Osteoblast (primary cell): ENCODE data around the gene DRAP1. TPM values are rescaled to one million over a fixed set of nuclear protein-coding genes. Genes with fewer than 3 reads are reported as not detected.

Experiments
- DNase-seq: peaks from one replicate; pipeline ENCODE4 v3.0.0; 2011; ENCODE audit warnings: low spot score, mixed read lengths; ENCODE audit not compliant: insufficient read length; ENCODE audit errors: missing footprints
- H2AFZ ChIP-seq: 2 replicates; pipeline ENCODE4 v1.6.0; 2011; ENCODE audit warnings: mild to moderate bottlenecking, low read length
- H3K27ac ChIP-seq: 2 replicates; pipeline ENCODE4 v1.5.1; 2011; ENCODE audit warnings: mild to moderate bottlenecking, low read depth, low read length, moderate library complexity
- H3K27me3 ChIP-seq: 2 replicates; pipeline ENCODE4 v1.6.0; 2012; ENCODE audit warnings: mild to moderate bottlenecking, control low read depth, inconsistent platforms, low read length, moderate library complexity; ENCODE audit not compliant: insufficient read depth
- H3K36me3 ChIP-seq: 2 replicates; pipeline ENCODE4 v1.5.1; 2011; ENCODE audit warnings: mild to moderate bottlenecking, low read length, control low read depth, moderate library complexity; ENCODE audit not compliant: insufficient read depth
- H3K4me1 ChIP-seq: 2 replicates; pipeline ENCODE4 v1.5.1; 2011; ENCODE audit warnings: mild to moderate bottlenecking, low read length, control low read depth, moderate library complexity; ENCODE audit not compliant: insufficient read depth
- H3K4me2 ChIP-seq: 2 replicates; pipeline ENCODE4 v1.6.0; 2011; ENCODE audit warnings: mild to moderate bottlenecking, low read length; ENCODE audit not compliant: insufficient read depth
- H3K4me3 ChIP-seq: fragments of 200-600 bp; sonication (generic); 3 replicates; pipeline ENCODE4 v1.5.1; 2012; ENCODE audit warnings: mild to moderate bottlenecking, low read length, inconsistent platforms; ENCODE audit not compliant: insufficient read depth
- H3K79me2 ChIP-seq: 2 replicates; pipeline ENCODE4 v1.6.0; 2012; ENCODE audit warnings: mild to moderate bottlenecking, low read length, control low read depth, inconsistent platforms; ENCODE audit not compliant: insufficient read depth
- H3K9me3 ChIP-seq: 2 replicates; pipeline ENCODE4 v1.5.1; 2011; ENCODE audit warnings: low read depth, low read length, control low read depth
- H4K20me1 ChIP-seq: 2 replicates; pipeline ENCODE4 v1.6.0; 2012; ENCODE audit warnings: mild to moderate bottlenecking, low read length, control low read depth; ENCODE audit not compliant: insufficient read depth
- total RNA-seq: library from RNA; depleted of rRNA; stranded (reverse); fragments of >200 nt; gene quantifications from 2 replicates; pipeline ENCODE4 v1.2.3, GENCODE V29; 2012
- TF ChIP-seq, protein P1 (sequence below): IDR thresholded peaks from 2 replicates; pipeline ENCODE4 v1.5.1; 2011; ENCODE audit warnings: mild to moderate bottlenecking, low read depth, low read length, moderate library complexity; ENCODE audit errors: extremely low read depth

The DRAP1 gene
- total RNA-seq, 1 donor = 170 TPM

DNA sequence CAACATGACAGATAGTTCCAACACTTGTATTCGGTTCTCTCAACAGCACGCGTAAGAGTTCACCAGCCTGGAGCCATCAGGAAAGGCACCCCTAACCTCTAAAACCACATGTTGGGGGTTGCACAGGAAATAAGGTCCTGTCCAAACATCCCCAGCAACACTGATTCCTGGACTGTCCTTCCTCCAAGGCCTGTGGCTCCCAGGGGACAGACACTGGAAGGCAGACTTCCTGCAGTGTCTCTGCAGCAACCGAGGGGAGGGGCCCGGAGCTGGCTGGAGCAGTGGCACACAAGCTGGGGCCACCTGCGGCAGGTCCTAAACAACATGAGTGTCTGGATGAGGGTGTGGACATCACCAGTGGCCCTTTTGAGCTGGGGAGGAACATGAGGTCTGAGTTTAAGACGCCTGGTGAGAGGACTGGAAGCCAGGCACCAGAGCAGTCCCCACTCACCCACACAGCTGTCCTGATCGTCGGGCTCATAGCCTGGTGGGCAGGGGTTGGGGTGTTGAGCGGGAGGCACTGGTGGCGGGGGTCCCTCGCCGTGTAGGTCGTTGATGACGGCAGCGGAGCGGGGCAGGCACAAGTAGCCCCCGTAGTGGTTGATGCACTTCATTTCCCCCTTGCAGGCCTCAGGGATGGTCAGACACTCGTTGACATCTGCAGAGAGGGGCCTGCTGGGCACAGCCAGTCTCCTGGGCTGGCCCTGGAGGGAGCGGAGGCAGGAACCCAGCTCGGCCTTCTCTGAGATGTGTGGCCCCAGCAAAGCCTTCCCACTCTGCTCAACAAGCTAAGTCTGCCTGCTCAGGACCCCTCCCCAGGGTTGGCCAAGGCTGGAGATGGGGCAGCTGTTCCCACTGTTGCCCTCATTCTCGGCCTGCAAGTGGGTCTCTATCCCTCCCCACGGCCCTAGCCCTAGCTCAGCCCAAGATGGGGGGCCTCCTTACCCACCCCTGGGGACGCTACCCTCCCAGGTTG lies 48.2 kb upstream of the DRAP1 start:
- H3K4me3 ChIP-seq = peak overlapping the region; percentile 81
- H2AFZ ChIP-seq = no peak overlapping the region
- H3K4me1 ChIP-seq = peaks cover 20% of the 10 kb centered on the region
- H3K79me2 ChIP-seq = peaks cover 44% of the 10 kb centered on the region
- no peaks in the 10 kb centered on the region for H3K27me3 ChIP-seq
- DNase-seq = peak; percentile 95
- H4K20me1 ChIP-seq = peaks cover 24% of the 10 kb centered on the region
- TF ChIP-seq, protein P1, sequence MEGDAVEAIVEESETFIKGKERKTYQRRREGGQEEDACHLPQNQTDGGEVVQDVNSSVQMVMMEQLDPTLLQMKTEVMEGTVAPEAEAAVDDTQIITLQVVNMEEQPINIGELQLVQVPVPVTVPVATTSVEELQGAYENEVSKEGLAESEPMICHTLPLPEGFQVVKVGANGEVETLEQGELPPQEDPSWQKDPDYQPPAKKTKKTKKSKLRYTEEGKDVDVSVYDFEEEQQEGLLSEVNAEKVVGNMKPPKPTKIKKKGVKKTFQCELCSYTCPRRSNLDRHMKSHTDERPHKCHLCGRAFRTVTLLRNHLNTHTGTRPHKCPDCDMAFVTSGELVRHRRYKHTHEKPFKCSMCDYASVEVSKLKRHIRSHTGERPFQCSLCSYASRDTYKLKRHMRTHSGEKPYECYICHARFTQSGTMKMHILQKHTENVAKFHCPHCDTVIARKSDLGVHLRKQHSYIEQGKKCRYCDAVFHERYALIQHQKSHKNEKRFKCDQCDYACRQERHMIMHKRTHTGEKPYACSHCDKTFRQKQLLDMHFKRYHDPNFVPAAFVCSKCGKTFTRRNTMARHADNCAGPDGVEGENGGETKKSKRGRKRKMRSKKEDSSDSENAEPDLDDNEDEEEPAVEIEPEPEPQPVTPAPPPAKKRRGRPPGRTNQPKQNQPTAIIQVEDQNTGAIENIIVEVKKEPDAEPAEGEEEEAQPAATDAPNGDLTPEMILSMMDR = no peak
- H3K36me3 ChIP-seq = peaks cover 46% of the 10 kb centered on the region
- H3K9me3 ChIP-seq = no peaks in the 10 kb centered on the region
- peak overlapping the region; percentile 81 for H3K4me2 ChIP-seq
- peak overlapping the region; percentile 68 for H3K27ac ChIP-seq

DNA sequence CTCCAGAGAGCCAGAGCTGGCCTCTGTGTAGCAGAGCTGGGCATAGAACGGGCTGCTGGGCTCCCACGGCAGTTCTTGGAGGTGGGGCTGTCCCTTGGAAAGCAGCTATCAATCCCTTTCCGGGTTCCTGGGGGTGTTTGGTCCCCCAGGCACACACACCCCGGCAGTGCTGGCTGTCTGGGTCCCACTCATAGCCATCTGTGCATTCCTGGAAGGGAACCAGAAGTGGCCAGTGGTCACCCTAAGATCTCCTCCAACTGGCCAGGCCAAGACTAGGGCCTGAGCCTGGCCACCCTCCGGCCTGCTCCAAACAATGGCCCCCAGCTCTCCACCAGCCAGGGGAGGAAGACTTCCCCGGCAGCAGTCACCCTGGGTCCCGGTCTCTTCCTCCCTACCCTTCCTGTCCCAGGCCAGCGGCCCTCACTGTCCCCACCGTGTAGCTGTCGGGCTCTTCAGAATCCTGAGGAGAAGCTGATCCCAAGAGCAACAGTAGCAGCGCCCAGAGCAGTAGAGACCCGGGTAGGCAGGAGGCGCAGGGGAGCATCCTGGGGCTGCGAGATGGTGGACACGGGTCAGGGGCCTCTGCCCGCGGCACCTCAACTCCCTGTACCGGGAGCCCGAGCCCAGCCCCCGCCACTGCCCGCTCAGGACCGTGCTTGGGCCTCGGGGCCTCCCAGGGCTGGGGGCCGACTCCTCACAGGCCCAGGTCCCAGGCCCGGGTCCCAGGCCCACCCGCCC lies 47.2 kb upstream of the DRAP1 start:
- H3K36me3 ChIP-seq = peaks cover 37% of the 10 kb centered on the region
- peak overlapping the region; percentile 81 for H3K4me3 ChIP-seq
- no peaks in the 10 kb centered on the region for H3K27me3 ChIP-seq
- peak overlapping the region; percentile 68 for H3K27ac ChIP-seq
- TF ChIP-seq, protein P1 = peak; percentile 18
- H3K4me1 ChIP-seq = peaks cover 20% of the 10 kb centered on the region
- peak; percentile 97 for DNase-seq
- no peaks in the 10 kb centered on the region for H3K9me3 ChIP-seq
- peaks cover 44% of the 10 kb centered on the region for H3K79me2 ChIP-seq
- peaks cover 22% of the 10 kb centered on the region for H4K20me1 ChIP-seq
- no peak overlapping the region for H2AFZ ChIP-seq
- H3K4me2 ChIP-seq = peak overlapping the region; percentile 81

DNA sequence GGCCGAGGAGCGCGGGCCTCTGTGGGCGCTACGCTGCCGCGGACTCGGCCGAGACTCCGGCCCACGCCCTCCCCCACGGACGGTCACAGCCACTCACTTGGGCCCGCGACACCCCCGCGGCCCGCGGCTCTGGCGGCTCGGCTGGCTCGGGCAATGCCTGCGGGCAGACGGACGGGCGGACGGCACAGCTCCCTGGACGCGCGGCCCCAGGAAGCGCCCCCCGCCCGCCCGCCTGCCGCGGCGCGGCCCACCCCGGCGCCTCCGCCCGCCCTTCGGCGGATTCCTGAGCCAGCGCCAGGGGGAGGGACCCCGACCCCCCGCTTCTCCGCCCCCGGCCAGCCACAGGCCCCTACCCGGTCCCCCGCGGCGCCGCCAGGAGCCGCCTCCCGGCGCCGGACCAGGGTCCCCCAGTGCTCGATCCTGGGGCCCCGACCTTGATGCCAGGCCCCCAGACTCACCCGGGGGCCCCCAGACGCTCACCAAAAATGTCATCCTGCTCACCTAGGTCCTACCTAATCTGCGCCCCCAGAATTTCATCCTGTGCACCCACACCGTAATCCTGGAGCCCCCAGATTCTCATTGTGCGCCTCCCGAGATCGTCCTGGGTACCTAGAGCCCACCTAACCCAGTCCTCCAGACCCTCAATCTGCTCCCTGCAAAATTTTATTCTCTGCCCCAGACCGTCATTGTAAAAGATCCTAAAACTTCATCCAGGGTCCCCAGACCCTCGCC lies 46.5 kb upstream of the DRAP1 start, which contains the start of gene EFEMP2:
TSS of gene EFEMP2 (minus strand) at position 215 of the 732 bp plus-strand sequence. CDS start 446 bp downstream, outside the sequence.
- peak; percentile 96 for DNase-seq
- Histone ChIP-seq H3K36me3 (peaks cover 35% of the 10 kb centered on the region), H3K27ac (peak within 1 kb of the TSS; percentile 80), H2AFZ (peak within 1 kb of the TSS; percentile 72), H3K4me2 (peak within 1 kb of the TSS; percentile 94), H3K79me2 (peaks cover 43% of the 10 kb centered on the region), H3K27me3 (no peaks in the 10 kb centered on the region), H3K9me3 (no peaks in the 10 kb centered on the region), H3K4me1 (peaks cover 20% of the 10 kb centered on the region), H3K4me3 (peak within 1 kb of the TSS; percentile 81), H4K20me1 (peaks cover 17% of the 10 kb centered on the region)
- TF ChIP-seq, protein P1 = no peak
